C4-2B (cell line): ENCODE data around the gene HMGB1.

Experiments
- CTCF ChIP-seq: fragments of 450-650 bp; conservative IDR thresholded peaks from 2 replicates; pipeline ENCODE4 v1.5.1; 2017; ENCODE audit warnings: mild to moderate bottlenecking
- ZFX ChIP-seq: fragments of 450-650 bp; IDR thresholded peaks from 2 replicates; pipeline ENCODE4 v1.6.1; 2017

GRCh38 chr13:30504081-30504480 lies 38.3 kb upstream of the HMGB1 start:
- TF ChIP-seq CTCF, result no peak
- TF ChIP-seq ZFX, result no peak
